SK-N-SH treated with all-trans-retinoic acid at 6 μM for 48 hours (cell line): ENCODE measurements around the gene ANKRD29.

ENCODE experiments used
- ATAC-seq: fragments of 200-7000 bp; cut with Tn5 transposase; 3 replicates; pipeline ENCODE4 v1.9.1; 2020; ENCODE audit warnings: mild to moderate bottlenecking, moderate library complexity
- ARNTL ChIP-seq: fragments of 450-650 bp; formaldehyde crosslinking; IDR thresholded peaks from 2 replicates; pipeline ENCODE4 v1.5.0; 2020; ENCODE audit warnings: low read depth, mild to moderate bottlenecking, moderate library complexity, borderline replicate concordance
- BACH2 ChIP-seq: fragments of 250-450 bp; sonication (Bioruptor Pico); IDR thresholded peaks from 2 replicates; pipeline ENCODE4 v1.9.0; 2021; ENCODE audit warnings: mild to moderate bottlenecking, borderline replicate concordance
- CSDC2 ChIP-seq: fragments of 250-450 bp; sonication (Bioruptor Pico); IDR thresholded peaks from 2 replicates; pipeline ENCODE4 v1.5.0; 2020; ENCODE audit warnings: mild to moderate bottlenecking, moderate library complexity
- ESRRG ChIP-seq: fragments of 250-450 bp; sonication (Bioruptor Pico); IDR thresholded peaks from 2 replicates; pipeline ENCODE4 v1.6.1; 2021; ENCODE audit warnings: mild to moderate bottlenecking
- GLIS3 ChIP-seq: fragments of 250-450 bp; sonication (Bioruptor Pico); IDR thresholded peaks from 2 replicates; pipeline ENCODE4 v1.5.0; 2020; ENCODE audit warnings: mild to moderate bottlenecking, moderate library complexity
- ISL1 ChIP-seq: fragments of 250-450 bp; sonication (Bioruptor Pico); IDR thresholded peaks from 2 replicates; pipeline ENCODE4 v2.1.2; 2022; ENCODE audit warnings: mild to moderate bottlenecking, moderate library complexity
- PPARA ChIP-seq: fragments of 250-450 bp; sonication (Bioruptor Pico); IDR thresholded peaks from 2 replicates; pipeline ENCODE4 v1.5.0; 2020; ENCODE audit warnings: mild to moderate bottlenecking, borderline replicate concordance
- TCF4 ChIP-seq: fragments of 250-450 bp; sonication (Bioruptor Pico); IDR thresholded peaks from 2 replicates; pipeline ENCODE4 v1.8.0; 2021; ENCODE audit warnings: mild to moderate bottlenecking, moderate library complexity, borderline replicate concordance
- ZC3H10 ChIP-seq: fragments of 250-450 bp; sonication (Bioruptor Pico); IDR thresholded peaks from 2 replicates; pipeline ENCODE4 v1.5.1; 2021; ENCODE audit warnings: mild to moderate bottlenecking, moderate library complexity
- ZFP3 ChIP-seq: fragments of 250-450 bp; sonication (Bioruptor Pico); IDR thresholded peaks from 2 replicates; pipeline ENCODE4 v1.5.0; 2020; ENCODE audit warnings: mild to moderate bottlenecking, moderate library complexity
- ZFP30 ChIP-seq: fragments of 450-650 bp; formaldehyde crosslinking; IDR thresholded peaks from 2 replicates; pipeline ENCODE4 v1.5.0; 2022; ENCODE audit warnings: mild to moderate bottlenecking, moderate library complexity
- ZNF565 ChIP-seq: fragments of 450-650 bp; formaldehyde crosslinking; conservative IDR thresholded peaks from 2 replicates; pipeline ENCODE4 v1.5.0; 2020; ENCODE audit warnings: low read depth, mild to moderate bottlenecking, moderate library complexity
- ZNF70 ChIP-seq: fragments of 450-650 bp; formaldehyde crosslinking; IDR thresholded peaks from 2 replicates; pipeline ENCODE4 v1.5.0; 2020; ENCODE audit warnings: mild to moderate bottlenecking, moderate library complexity
- ZNF8 ChIP-seq: fragments of 450-650 bp; formaldehyde crosslinking; IDR thresholded peaks from 2 replicates; pipeline ENCODE4 v1.5.0; 2020; ENCODE audit warnings: mild to moderate bottlenecking, moderate library complexity
- TF ChIP-seq, protein P1 (sequence below): fragments of 250-450 bp; sonication (Bioruptor Pico); IDR thresholded peaks from 2 replicates; pipeline ENCODE4 v1.8.0; 2020; ENCODE audit warnings: mild to moderate bottlenecking, moderate library complexity, borderline replicate concordance
- TF ChIP-seq, protein P2 (sequence below): fragments of 250-450 bp; sonication (Bioruptor Pico); IDR thresholded peaks from 2 replicates; pipeline ENCODE4 v1.8.0; 2021; ENCODE audit warnings: low read depth, mild to moderate bottlenecking, moderate library complexity, borderline replicate concordance
- TF ChIP-seq, protein P3 (sequence below): fragments of 250-450 bp; sonication (Bioruptor Pico); IDR thresholded peaks from 2 replicates; pipeline ENCODE4 v1.5.1; 2021; ENCODE audit warnings: mild to moderate bottlenecking, moderate library complexity
- TF ChIP-seq, protein P4 (sequence below): fragments of 250-450 bp; sonication (Bioruptor Pico); IDR thresholded peaks from 2 replicates; pipeline ENCODE4 v1.5.1; 2020; ENCODE audit warnings: low read depth, mild to moderate bottlenecking, moderate library complexity

ANKRD29 gene

DNA sequence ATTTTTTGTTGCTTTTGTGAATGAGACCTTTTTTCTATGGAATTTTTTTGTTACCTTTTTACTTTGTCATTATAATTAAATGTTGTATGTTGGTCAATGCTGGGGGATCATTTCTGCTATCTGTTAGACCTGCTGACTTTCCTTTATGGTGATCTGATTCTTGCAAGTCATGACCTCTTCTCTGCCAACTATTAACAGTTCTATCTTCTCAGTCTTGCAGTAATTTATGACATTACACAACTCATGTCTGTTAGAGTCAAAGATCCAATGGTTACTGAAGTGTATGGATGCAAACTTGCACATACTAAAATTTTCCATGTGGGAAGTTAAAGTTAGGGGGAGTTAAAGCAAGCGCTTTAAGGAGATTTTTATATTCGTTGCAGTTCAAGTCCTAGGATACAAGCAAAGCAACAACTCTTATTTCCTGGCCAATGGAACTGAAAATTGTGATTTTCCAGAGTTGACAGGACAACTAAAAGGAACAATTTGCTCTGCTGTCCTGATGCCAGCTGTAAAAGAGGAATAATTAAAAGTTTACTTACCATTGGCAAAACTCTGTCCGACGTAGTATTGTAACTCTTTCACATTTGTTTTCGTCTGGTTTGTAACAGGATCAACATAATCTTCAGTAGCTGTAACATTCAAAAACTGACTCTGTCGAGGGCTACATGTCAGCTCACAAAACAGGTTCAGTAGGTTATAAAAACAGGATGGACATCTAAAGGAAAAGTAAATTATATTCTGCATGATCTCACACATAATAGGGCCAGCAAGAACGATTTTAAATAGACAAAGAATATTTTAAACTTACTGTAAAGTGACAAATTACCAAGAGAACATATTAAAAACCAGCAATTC, 94.2 kb downstream of the ANKRD29 start:
- ATAC-seq: no peak
- no peak for TF ChIP-seq PPARA (CRISPR knock-in tag)
- TF ChIP-seq CSDC2 (CRISPR knock-in tag): no peak
- no peak for TF ChIP-seq ESRRG
- no peak for TF ChIP-seq ZNF565 (CRISPR knock-in tag)
- TF ChIP-seq, protein P1, sequence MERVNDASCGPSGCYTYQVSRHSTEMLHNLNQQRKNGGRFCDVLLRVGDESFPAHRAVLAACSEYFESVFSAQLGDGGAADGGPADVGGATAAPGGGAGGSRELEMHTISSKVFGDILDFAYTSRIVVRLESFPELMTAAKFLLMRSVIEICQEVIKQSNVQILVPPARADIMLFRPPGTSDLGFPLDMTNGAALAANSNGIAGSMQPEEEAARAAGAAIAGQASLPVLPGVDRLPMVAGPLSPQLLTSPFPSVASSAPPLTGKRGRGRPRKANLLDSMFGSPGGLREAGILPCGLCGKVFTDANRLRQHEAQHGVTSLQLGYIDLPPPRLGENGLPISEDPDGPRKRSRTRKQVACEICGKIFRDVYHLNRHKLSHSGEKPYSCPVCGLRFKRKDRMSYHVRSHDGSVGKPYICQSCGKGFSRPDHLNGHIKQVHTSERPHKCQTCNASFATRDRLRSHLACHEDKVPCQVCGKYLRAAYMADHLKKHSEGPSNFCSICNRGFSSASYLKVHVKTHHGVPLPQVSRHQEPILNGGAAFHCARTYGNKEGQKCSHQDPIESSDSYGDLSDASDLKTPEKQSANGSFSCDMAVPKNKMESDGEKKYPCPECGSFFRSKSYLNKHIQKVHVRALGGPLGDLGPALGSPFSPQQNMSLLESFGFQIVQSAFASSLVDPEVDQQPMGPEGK (CRISPR knock-in tag): no peak
- TF ChIP-seq ZFP3 (CRISPR knock-in tag): no peak
- no peak for TF ChIP-seq TCF4 (CRISPR knock-in tag)
- TF ChIP-seq ISL1 (CRISPR knock-in tag): no peak
- TF ChIP-seq, protein P2, sequence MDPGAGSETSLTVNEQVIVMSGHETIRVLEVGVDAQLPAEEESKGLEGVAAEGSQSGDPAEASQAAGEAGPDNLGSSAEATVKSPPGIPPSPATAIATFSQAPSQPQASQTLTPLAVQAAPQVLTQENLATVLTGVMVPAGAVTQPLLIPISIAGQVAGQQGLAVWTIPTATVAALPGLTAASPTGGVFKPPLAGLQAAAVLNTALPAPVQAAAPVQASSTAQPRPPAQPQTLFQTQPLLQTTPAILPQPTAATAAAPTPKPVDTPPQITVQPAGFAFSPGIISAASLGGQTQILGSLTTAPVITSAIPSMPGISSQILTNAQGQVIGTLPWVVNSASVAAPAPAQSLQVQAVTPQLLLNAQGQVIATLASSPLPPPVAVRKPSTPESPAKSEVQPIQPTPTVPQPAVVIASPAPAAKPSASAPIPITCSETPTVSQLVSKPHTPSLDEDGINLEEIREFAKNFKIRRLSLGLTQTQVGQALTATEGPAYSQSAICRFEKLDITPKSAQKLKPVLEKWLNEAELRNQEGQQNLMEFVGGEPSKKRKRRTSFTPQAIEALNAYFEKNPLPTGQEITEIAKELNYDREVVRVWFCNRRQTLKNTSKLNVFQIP (CRISPR knock-in tag): no peak
- TF ChIP-seq ZNF70 (CRISPR knock-in tag): no peak

DNA sequence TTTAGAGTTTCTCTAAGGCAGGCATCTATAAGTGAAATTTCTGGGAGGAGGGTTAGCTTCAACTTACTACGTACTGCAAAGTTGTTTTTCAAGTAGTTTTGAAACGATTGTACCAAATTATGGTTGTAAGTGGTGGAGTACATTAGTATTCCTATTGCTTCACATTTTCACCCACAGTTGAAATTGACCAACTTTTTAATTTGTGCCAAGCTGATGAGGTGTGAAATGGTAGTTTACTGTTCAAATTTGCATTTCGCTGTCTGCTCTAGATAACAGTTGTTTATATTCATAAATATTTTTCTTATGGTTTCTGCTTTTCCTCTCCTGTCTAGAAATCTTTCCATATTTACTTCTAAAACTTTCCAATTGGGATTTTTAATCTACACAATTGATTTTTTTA, 95.0 kb downstream of the ANKRD29 start:
- TF ChIP-seq ZNF565 (CRISPR knock-in tag): no peak
- TF ChIP-seq ZFP30 (CRISPR knock-in tag): no peak
- no peak for TF ChIP-seq ZNF8 (CRISPR knock-in tag)
- no peak for TF ChIP-seq ZC3H10
- TF ChIP-seq, protein P3, sequence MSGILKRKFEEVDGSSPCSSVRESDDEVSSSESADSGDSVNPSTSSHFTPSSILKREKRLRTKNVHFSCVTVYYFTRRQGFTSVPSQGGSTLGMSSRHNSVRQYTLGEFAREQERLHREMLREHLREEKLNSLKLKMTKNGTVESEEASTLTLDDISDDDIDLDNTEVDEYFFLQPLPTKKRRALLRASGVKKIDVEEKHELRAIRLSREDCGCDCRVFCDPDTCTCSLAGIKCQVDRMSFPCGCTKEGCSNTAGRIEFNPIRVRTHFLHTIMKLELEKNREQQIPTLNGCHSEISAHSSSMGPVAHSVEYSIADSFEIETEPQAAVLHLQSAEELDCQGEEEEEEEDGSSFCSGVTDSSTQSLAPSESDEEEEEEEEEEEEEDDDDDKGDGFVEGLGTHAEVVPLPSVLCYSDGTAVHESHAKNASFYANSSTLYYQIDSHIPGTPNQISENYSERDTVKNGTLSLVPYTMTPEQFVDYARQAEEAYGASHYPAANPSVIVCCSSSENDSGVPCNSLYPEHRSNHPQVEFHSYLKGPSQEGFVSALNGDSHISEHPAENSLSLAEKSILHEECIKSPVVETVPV (CRISPR knock-in tag): no peak
- no peak for TF ChIP-seq ESRRG
- TF ChIP-seq, protein P4, sequence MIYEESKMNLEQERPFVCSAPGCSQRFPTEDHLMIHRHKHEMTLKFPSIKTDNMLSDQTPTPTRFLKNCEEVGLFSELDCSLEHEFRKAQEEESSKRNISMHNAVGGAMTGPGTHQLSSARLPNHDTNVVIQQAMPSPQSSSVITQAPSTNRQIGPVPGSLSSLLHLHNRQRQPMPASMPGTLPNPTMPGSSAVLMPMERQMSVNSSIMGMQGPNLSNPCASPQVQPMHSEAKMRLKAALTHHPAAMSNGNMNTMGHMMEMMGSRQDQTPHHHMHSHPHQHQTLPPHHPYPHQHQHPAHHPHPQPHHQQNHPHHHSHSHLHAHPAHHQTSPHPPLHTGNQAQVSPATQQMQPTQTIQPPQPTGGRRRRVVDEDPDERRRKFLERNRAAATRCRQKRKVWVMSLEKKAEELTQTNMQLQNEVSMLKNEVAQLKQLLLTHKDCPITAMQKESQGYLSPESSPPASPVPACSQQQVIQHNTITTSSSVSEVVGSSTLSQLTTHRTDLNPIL (CRISPR knock-in tag): no peak
- TF ChIP-seq ZNF70 (CRISPR knock-in tag): no peak
- no peak for TF ChIP-seq BACH2 (CRISPR knock-in tag)
- TF ChIP-seq, protein P1 (CRISPR knock-in tag): no peak
- TF ChIP-seq, protein P2 (CRISPR knock-in tag): no peak
- TF ChIP-seq ZFP3 (CRISPR knock-in tag): no peak
- no peak for TF ChIP-seq TCF4 (CRISPR knock-in tag)
- no peak for TF ChIP-seq ISL1 (CRISPR knock-in tag)
- no peak for TF ChIP-seq ARNTL (CRISPR knock-in tag)
- no peak for TF ChIP-seq GLIS3 (CRISPR knock-in tag)
- TF ChIP-seq, all 23 proteins: peak for 0
- ATAC-seq: no peak
